Measurements from ENCODE around the gene RASD2.

Gene RASD2

DNA sequence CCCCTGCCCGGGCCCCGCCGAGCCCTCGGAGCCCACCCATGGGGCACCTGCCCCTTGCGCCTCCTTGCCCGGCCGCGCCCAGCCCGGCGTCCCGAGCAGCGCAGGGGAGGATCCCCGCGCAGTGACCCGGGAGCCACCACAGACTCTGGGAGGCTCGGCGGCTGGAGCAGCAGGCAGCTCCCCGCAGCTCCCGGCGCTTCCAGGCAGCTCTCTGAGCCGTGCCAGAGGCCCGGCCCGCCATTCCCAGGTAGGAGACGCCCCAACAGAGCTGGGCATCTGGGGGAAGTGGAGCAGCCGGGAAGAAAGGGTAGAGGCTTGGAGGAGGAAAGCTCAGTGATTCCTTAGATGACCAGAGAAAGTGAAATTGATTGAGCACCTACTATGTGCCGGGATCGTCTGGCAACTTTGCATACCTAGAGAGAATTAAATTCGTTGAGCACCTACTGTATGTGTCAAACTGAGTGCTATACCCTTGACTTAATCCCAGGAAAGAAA, 670 bp downstream of the RASD2 start:
- no peaks in the 10 kb centered on the region for H4K20me1 ChIP-seq (ENCODE audit: insufficient read depth, low read length)
- H3K4me3 ChIP-seq (ENCODE audit: low read length), result no peak overlapping the region
- no peaks in the 10 kb centered on the region for H3K79me2 ChIP-seq (ENCODE audit: low read length)
- no peaks in the 10 kb centered on the region for H3K9me3 ChIP-seq (ENCODE audit: insufficient read depth, low read length)
- TF ChIP-seq, protein P1, sequence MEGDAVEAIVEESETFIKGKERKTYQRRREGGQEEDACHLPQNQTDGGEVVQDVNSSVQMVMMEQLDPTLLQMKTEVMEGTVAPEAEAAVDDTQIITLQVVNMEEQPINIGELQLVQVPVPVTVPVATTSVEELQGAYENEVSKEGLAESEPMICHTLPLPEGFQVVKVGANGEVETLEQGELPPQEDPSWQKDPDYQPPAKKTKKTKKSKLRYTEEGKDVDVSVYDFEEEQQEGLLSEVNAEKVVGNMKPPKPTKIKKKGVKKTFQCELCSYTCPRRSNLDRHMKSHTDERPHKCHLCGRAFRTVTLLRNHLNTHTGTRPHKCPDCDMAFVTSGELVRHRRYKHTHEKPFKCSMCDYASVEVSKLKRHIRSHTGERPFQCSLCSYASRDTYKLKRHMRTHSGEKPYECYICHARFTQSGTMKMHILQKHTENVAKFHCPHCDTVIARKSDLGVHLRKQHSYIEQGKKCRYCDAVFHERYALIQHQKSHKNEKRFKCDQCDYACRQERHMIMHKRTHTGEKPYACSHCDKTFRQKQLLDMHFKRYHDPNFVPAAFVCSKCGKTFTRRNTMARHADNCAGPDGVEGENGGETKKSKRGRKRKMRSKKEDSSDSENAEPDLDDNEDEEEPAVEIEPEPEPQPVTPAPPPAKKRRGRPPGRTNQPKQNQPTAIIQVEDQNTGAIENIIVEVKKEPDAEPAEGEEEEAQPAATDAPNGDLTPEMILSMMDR (IDR thresholded peaks at IDR 0.05; ENCODE audit: low read depth, low read length), result no peak
- no peak for TF ChIP-seq EZH2phosphoT487 (IDR thresholded peaks at IDR 0.05; ENCODE audit: low read depth)
- peaks cover 41% of the 10 kb centered on the region for H3K27me3 ChIP-seq (ENCODE audit: low read depth, low read length)
- H3K4me2 ChIP-seq (ENCODE audit: low read length), result no peak overlapping the region
- no peak overlapping the region for H2AFZ ChIP-seq (ENCODE audit: low read depth, low read length)
- no peak overlapping the region for H3K9ac ChIP-seq (ENCODE audit: low read length)
- H3K36me3 ChIP-seq (replicated peaks; ENCODE audit: low read depth, low read length), result no peaks in the 10 kb centered on the region
- H3K4me1 ChIP-seq (ENCODE audit: low read length), result no peaks in the 10 kb centered on the region
- H3K27ac ChIP-seq (ENCODE audit: low read length), result no peak overlapping the region

DNA sequence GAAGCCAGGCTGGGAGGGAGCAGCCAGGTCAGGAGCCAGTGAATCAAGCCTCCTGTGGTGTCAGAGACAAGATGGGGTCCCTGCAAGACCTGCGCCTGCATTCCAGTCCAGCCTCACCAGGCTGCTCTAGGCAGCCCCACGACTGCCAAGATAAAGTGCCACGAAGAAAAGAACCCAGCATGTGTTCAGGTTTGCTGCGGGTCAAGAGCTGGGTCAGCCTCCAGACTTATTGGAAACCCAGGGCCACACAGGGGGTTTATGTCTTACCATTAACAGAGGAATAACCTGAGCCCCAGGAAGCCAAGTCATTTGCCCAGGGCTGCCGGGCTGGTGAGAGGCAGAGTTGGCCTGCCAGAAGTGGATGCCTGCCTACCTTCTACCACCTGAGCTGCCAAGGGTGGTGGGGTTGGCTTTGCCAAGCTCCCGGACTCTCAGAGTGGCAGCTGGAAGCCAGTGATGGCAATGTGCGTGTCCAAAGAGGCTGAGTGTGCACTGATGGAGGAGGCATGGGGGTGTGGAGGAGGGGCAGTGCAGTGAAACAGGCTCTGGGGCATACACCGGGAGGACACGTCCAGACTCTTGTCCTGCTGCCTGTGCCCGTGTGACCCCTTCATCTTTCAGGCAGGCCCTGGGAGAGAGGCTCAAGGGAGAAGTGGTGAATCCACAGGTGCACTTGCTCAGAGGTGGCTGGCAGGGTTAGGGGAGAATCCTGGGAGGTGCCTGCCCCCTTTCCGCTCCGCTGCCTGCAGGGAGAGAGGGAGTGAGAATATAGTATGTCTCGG, 1.7 kb downstream of the RASD2 start:
- H3K4me3 ChIP-seq (ENCODE audit: low read length), result no peak overlapping the region
- H3K4me2 ChIP-seq (ENCODE audit: low read length), result no peak overlapping the region
- H3K27ac ChIP-seq (ENCODE audit: low read length), result no peak overlapping the region
- no peaks in the 10 kb centered on the region for H4K20me1 ChIP-seq (ENCODE audit: insufficient read depth, low read length)
- H3K36me3 ChIP-seq (replicated peaks; ENCODE audit: low read depth, low read length), result no peaks in the 10 kb centered on the region
- peaks cover 48% of the 10 kb centered on the region for H3K27me3 ChIP-seq (ENCODE audit: low read depth, low read length)
- H3K4me1 ChIP-seq (ENCODE audit: low read length), result no peaks in the 10 kb centered on the region
- no peak for TF ChIP-seq EZH2phosphoT487 (IDR thresholded peaks at IDR 0.05; ENCODE audit: low read depth)
- TF ChIP-seq, protein P1 (IDR thresholded peaks at IDR 0.05; ENCODE audit: low read depth, low read length), result no peak
- H3K9ac ChIP-seq (ENCODE audit: low read length), result no peak overlapping the region
- no peaks in the 10 kb centered on the region for H3K9me3 ChIP-seq (ENCODE audit: insufficient read depth, low read length)
- H2AFZ ChIP-seq (ENCODE audit: low read depth, low read length), result no peak overlapping the region
- no peaks in the 10 kb centered on the region for H3K79me2 ChIP-seq (ENCODE audit: low read length)

DNA sequence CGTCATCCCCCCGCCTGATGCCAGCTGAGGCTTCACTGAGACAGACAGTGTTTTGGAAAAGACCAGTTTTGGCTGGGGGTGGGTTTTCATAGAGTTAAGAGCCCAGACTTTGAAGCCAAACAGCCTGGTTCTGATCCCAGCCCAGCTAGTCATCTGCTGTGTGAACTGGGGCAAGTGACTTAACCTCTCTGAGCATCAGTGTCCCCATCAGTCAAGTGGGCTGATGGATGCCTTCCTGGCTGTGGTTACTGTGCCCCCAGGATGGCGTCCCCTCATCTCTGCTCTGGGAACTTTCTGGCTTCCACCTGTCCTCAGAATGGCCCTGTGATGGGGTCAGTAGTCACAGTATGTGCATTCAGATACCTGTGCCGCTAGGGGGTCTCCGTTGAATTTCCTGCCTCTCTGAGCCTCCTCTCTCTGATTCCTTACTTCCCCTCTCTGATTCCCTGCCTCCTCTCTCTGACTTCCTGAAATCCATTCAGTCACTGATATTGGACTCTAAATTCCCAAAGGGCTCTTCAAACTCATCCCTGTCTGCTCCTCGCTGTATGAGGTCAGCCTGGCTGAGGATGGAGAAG, 2.4 kb downstream of the RASD2 start:
- H3K36me3 ChIP-seq (replicated peaks; ENCODE audit: low read depth, low read length), result no peaks in the 10 kb centered on the region
- no peaks in the 10 kb centered on the region for H3K79me2 ChIP-seq (ENCODE audit: low read length)
- no peaks in the 10 kb centered on the region for H3K4me1 ChIP-seq (ENCODE audit: low read length)
- no peak overlapping the region for H3K9ac ChIP-seq (ENCODE audit: low read length)
- no peaks in the 10 kb centered on the region for H4K20me1 ChIP-seq (ENCODE audit: insufficient read depth, low read length)
- no peak overlapping the region for H3K4me2 ChIP-seq (ENCODE audit: low read length)
- H3K27ac ChIP-seq (ENCODE audit: low read length), result no peak overlapping the region
- TF ChIP-seq, protein P1 (IDR thresholded peaks at IDR 0.05; ENCODE audit: low read depth, low read length), result no peak
- no peak for TF ChIP-seq EZH2phosphoT487 (IDR thresholded peaks at IDR 0.05; ENCODE audit: low read depth)
- H2AFZ ChIP-seq (ENCODE audit: low read depth, low read length), result no peak overlapping the region
- H3K27me3 ChIP-seq (ENCODE audit: low read depth, low read length), result peaks cover 51% of the 10 kb centered on the region
- no peak overlapping the region for H3K4me3 ChIP-seq (ENCODE audit: low read length)
- H3K9me3 ChIP-seq (ENCODE audit: insufficient read depth, low read length), result no peaks in the 10 kb centered on the region

DNA sequence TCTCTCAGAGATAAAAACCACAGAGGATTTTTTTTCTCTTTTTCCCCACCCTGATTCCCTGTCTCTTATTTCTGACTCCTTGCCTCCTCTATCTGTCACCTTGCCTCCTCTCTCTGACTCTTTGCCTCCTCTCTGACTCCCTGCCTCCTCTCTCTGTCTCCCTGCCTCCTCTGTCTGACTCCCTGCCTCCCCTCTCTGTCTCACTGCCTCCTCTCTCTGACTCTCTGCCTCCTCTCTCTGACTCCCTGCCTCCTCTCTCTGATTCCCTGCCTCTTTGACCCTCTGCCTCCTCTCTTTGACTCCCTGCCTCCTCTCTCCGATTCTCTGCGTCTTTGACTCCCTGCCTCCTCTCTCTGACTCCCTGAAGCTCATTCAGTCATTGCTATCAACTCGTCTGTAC, 3.1 kb downstream of the RASD2 start:
- Histone ChIP-seq H3K9me3 (ENCODE audit: insufficient read depth, low read length) (no peaks in the 10 kb centered on the region), H3K79me2 (ENCODE audit: low read length) (no peaks in the 10 kb centered on the region), H3K27ac (ENCODE audit: low read length) (no peak overlapping the region), H3K9ac (ENCODE audit: low read length) (no peak overlapping the region), H3K4me3 (ENCODE audit: low read length) (no peak overlapping the region), H3K4me1 (ENCODE audit: low read length) (no peaks in the 10 kb centered on the region), H3K4me2 (ENCODE audit: low read length) (no peak overlapping the region), H3K27me3 (ENCODE audit: low read depth, low read length) (peaks cover 57% of the 10 kb centered on the region), H4K20me1 (ENCODE audit: insufficient read depth, low read length) (no peaks in the 10 kb centered on the region), H2AFZ (ENCODE audit: low read depth, low read length) (no peak overlapping the region), H3K36me3 (replicated peaks; ENCODE audit: low read depth, low read length) (no peaks in the 10 kb centered on the region)
- no peak for TF ChIP-seq EZH2phosphoT487 (IDR thresholded peaks at IDR 0.05; ENCODE audit: low read depth)
- TF ChIP-seq, protein P1 (IDR thresholded peaks at IDR 0.05; ENCODE audit: low read depth, low read length), result no peak

All from OCI-LY3 (cell line).